HCT116 (cell line): ENCODE data around the gene DPYD. TPM values are rescaled to one million over a fixed set of nuclear protein-coding genes. Genes with fewer than 3 reads are reported as not detected.

Experiments used
- ATAC-seq: fragments of 200-7000 bp; cut with Tn5 transposase; 2 replicates; pipeline ENCODE4 v1.9.1; 2020; ENCODE audit warnings: mild to moderate bottlenecking, moderate library complexity
- BruUV-seq: library from RNA; stranded (reverse); fragments of 400-500 nt; replicated peaks from 2 replicates; lab custom pipeline; 2021; lab: Mats Ljungman, UMichigan
- CTCF ChIA-PET: fragments of 300-600 bp; sonication (Branson Sonifier 250); formaldehyde crosslinking; loops from one replicate; lab custom pipeline; 2021; ENCODE audit warnings: antibody characterized with exemption; lab: Charles Lee
- POLR2A ChIA-PET: fragments of 300-600, 350-600 bp; sonication (Branson Sonifier 250); formaldehyde crosslinking; loops from one replicate; lab custom pipeline; 2021; ENCODE audit warnings: antibody characterized with exemption; lab: Charles Lee
- RAD21 ChIA-PET, 2 experiments: fragments of 300-600 bp; sonication (Branson Sonifier 250); formaldehyde crosslinking; loops; one replicate each; lab custom pipeline; 2023; ENCODE audit warnings: low total read pairs in 2 of 2; ENCODE audit not compliant: uncharacterized antibody in 2 of 2, unreplicated experiment in 2 of 2, low non-redundant PET in 1 of 2; lab: Charles Lee
- DNase-seq: peaks from one replicate; pipeline ENCODE4 v3.0.0-alpha.2; 2010; ENCODE audit warnings: low read depth, low spot score
- H2AFZ ChIP-seq: fragments of 200-600 bp; shearing (Covaris generic), sonication (generic); 2 replicates; pipeline ENCODE4 v1.6.1; 2017; ENCODE audit warnings: low read depth, mixed run types, mixed read lengths, antibody characterized with exemption, low read length; ENCODE audit not compliant: poor library complexity, severe bottlenecking
- H3K27ac ChIP-seq: 2 replicates; pipeline ENCODE4 v1.5.1; 2012; ENCODE audit warnings: low read depth, low read length
- H3K27me3 ChIP-seq: fragments of 200-600 bp; sonication (generic); 2 replicates; pipeline ENCODE4 v1.6.1; 2016; ENCODE audit warnings: mixed run types, low read length, mixed read lengths; ENCODE audit not compliant: insufficient read depth
- H3K36me3 ChIP-seq, 2 experiments: fragments of 200-500 bp in 1 of 2; fragments of 200-600 bp in 1 of 2; sonication (Bioruptor generic) in 1 of 2; sonication (generic) in 1 of 2; 2 replicates each; pipeline versions ENCODE4 v1.5.1 to v1.6.1; 2014 to 2016; ENCODE audit warnings: low read length in 2 of 2, inconsistent platforms in 1 of 2, mixed read lengths in 1 of 2, mixed run types in 1 of 2; ENCODE audit not compliant: insufficient read depth in 2 of 2, control insufficient read depth in 1 of 2
- H3K4me1 ChIP-seq, 2 experiments: fragments of 200-600 bp in 1 of 2; sonication (generic) in 1 of 2; 2 replicates each; pipeline versions ENCODE4 v1.5.1 to v1.6.1; 2012 to 2017; ENCODE audit warnings: low read length in 2 of 2, inconsistent platforms in 1 of 2, mild to moderate bottlenecking in 1 of 2, mixed read lengths in 1 of 2, mixed run types in 1 of 2, moderate library complexity in 1 of 2; ENCODE audit not compliant: insufficient read depth in 2 of 2, control insufficient read depth in 1 of 2
- H3K4me2 ChIP-seq: fragments of 200-600 bp; sonication (generic); 2 replicates; pipeline ENCODE4 v1.6.1; 2017; ENCODE audit warnings: mixed run types, low read length, mixed read lengths
- H3K4me3 ChIP-seq, 2 experiments: fragments of 200-600 bp in 1 of 2; sonication (generic) in 1 of 2; replicated peaks in 1 of 2; 2 replicates each; pipeline ENCODE4 v1.5.1; 2011 to 2016; ENCODE audit warnings: low read length in 2 of 2, control low read depth in 1 of 2, low read depth in 1 of 2, mild to moderate bottlenecking in 1 of 2, mixed read lengths in 1 of 2, mixed run types in 1 of 2
- H3K79me2 ChIP-seq: fragments of 200-600 bp; sonication (generic); 2 replicates; pipeline ENCODE4 v1.6.1; 2017; ENCODE audit warnings: mild to moderate bottlenecking, mixed run types, low read length, moderate library complexity, mixed read lengths; ENCODE audit not compliant: insufficient read depth
- H3K9ac ChIP-seq: fragments of 200-600 bp; sonication (generic); 2 replicates; pipeline ENCODE4 v1.6.1; 2016; ENCODE audit warnings: low read length, mixed read lengths
- H3K9me2 ChIP-seq: fragments of 200-600 bp; sonication (generic), shearing (Covaris generic); 2 replicates; pipeline ENCODE4 v1.6.1; 2017; ENCODE audit warnings: mixed run types, mild to moderate bottlenecking, moderate library complexity; ENCODE audit not compliant: insufficient read depth
- H3K9me3 ChIP-seq, 2 experiments: fragments of 200-500 bp in 1 of 2; fragments of 200-600 bp in 1 of 2; sonication (Bioruptor generic) in 1 of 2; sonication (generic) in 1 of 2; 2 replicates each; pipeline ENCODE4 v1.6.1; 2014 to 2017; ENCODE audit warnings: low read length in 2 of 2, mixed read lengths in 2 of 2, inconsistent platforms in 1 of 2, low read depth in 1 of 2, mild to moderate bottlenecking in 1 of 2, mixed run types in 1 of 2, moderate library complexity in 1 of 2; ENCODE audit not compliant: control insufficient read depth in 1 of 2, insufficient read depth in 1 of 2
- H4K20me1 ChIP-seq: fragments of 200-600 bp; sonication (generic), shearing (Covaris generic); 2 replicates; pipeline ENCODE4 v1.6.1; 2017; ENCODE audit warnings: mixed run types, mild to moderate bottlenecking, moderate library complexity; ENCODE audit not compliant: insufficient read depth
- ATF3 ChIP-seq: IDR thresholded peaks from 2 replicates; pipeline ENCODE4 v1.6.1; 2012
- CBX3 ChIP-seq: IDR thresholded peaks from 2 replicates; pipeline ENCODE4 v1.6.1; 2012; ENCODE audit warnings: low read depth
- EGR1 ChIP-seq: IDR thresholded peaks from 2 replicates; pipeline ENCODE4 v1.6.1; 2012; ENCODE audit warnings: low read depth
- EZH2 ChIP-seq: fragments of 200-600 bp; sonication (generic); IDR thresholded peaks from 2 replicates; pipeline ENCODE4 v1.6.1; 2017; ENCODE audit warnings: antibody characterized with exemption, mixed run types
- EZH2phosphoT487 ChIP-seq: fragments of 200-600 bp; IDR thresholded peaks from 2 replicates; pipeline ENCODE4 v1.6.1; 2018; ENCODE audit warnings: antibody characterized with exemption, borderline replicate concordance
- FOSL1 ChIP-seq: IDR thresholded peaks from 2 replicates; pipeline ENCODE4 v1.6.1; 2012; ENCODE audit warnings: low read depth
- MAX ChIP-seq: IDR thresholded peaks from 2 replicates; pipeline ENCODE4 v1.6.1; 2012
- POLR2A ChIP-seq: IDR thresholded peaks from 2 replicates; pipeline ENCODE4 v1.7.0; 2011; ENCODE audit warnings: borderline replicate concordance; ENCODE audit not compliant: insufficient read depth, insufficient read length; ENCODE audit errors: extremely low read depth
- POLR2AphosphoS5 ChIP-seq: IDR thresholded peaks from 2 replicates; pipeline ENCODE4 v1.6.1; 2011; ENCODE audit warnings: mild to moderate bottlenecking, low read depth, low read length, moderate library complexity
- RAD21 ChIP-seq: IDR thresholded peaks from 2 replicates; pipeline ENCODE4 v1.6.1; 2012; ENCODE audit warnings: low read depth, mild to moderate bottlenecking
- SIN3A ChIP-seq: IDR thresholded peaks from 2 replicates; pipeline ENCODE4 v1.6.1; 2012; ENCODE audit warnings: low read depth
- SRF ChIP-seq: IDR thresholded peaks from 2 replicates; pipeline ENCODE4 v1.6.1; 2012; ENCODE audit warnings: low read depth
- TCF7L2 ChIP-seq: IDR thresholded peaks from 2 replicates; pipeline ENCODE4 v1.7.0; 2011; ENCODE audit warnings: borderline replicate concordance, inconsistent platforms; ENCODE audit not compliant: insufficient read depth, insufficient read length; ENCODE audit errors: extremely low read depth
- YY1 ChIP-seq: IDR thresholded peaks from 2 replicates; pipeline ENCODE4 v1.6.1; 2011; ENCODE audit warnings: low read length, low read depth, moderate library complexity, mild to moderate bottlenecking; ENCODE audit not compliant: insufficient replicate concordance; ENCODE audit errors: extremely low read depth
- ZFX ChIP-seq: fragments of 450-650 bp; IDR thresholded peaks from 2 replicates; pipeline ENCODE4 v1.6.1; 2017
- ZNF274 ChIP-seq: fragments of 200-500 bp; sonication (Bioruptor generic); IDR thresholded peaks from 2 replicates; pipeline ENCODE4 v1.6.1; 2014; ENCODE audit warnings: mild to moderate bottlenecking, low read depth, low read length, inconsistent platforms
- intact Hi-C: fragments of 100-400 bp; cut with micrococcal nuclease; formaldehyde crosslinking; loops from 2 replicates; pipeline ENCODE4 v1.10.0; 2022
- total RNA-seq: library from RNA; stranded (reverse); gene quantifications from one replicate; pipeline ENCODE4 v1.2.1, GENCODE V29; 2021; ENCODE audit not compliant: unreplicated experiment

DPYD gene
- total RNA-seq, 1 experiment from 2014 or later = 1.7 TPM

GRCh38 chr1:97114842-97115241, 806.0 kb downstream of the DPYD start:
- DNase-seq = no peak
- CTCF ChIA-PET = no interaction called here
- Histone ChIP-seq H3K4me2 (no peak overlapping the region), H3K36me3 (no peaks in the 10 kb centered on the region), H3K4me3 (no peak overlapping the region), H3K27ac (no peak overlapping the region), H3K4me1 (no peaks in the 10 kb centered on the region), H2AFZ (no peak overlapping the region), H3K27me3 (no peaks in the 10 kb centered on the region), H3K9me2 (no peaks in the 10 kb centered on the region), H3K9ac (no peak overlapping the region), H3K9me3 (no peaks in the 10 kb centered on the region), H4K20me1 (no peaks in the 10 kb centered on the region), H3K79me2 (no peaks in the 10 kb centered on the region)
- RAD21 ChIA-PET = no interaction called here
- no peak for TF ChIP-seq FOSL1
- TF ChIP-seq EGR1 = no peak
- POLR2A ChIA-PET = no interaction called here
- no peak for ATAC-seq
- BruUV-seq = no TSS peak
- intact Hi-C loops = no loop called here

- no peaks in the 10 kb centered on the region for H4K20me1 ChIP-seq
- no peak overlapping the region for H2AFZ ChIP-seq
- no peak overlapping the region for H3K9ac ChIP-seq
- no peak overlapping the region for H3K4me2 ChIP-seq
- no peaks in the 10 kb centered on the region for H3K79me2 ChIP-seq
- H3K9me2 ChIP-seq = no peaks in the 10 kb centered on the region
- no peaks in the 10 kb centered on the region for H3K4me1 ChIP-seq
- H3K27ac ChIP-seq = no peak overlapping the region
- CTCF ChIA-PET = no interaction called here
- no peaks in the 10 kb centered on the region for H3K36me3 ChIP-seq
- H3K9me3 ChIP-seq = no peaks in the 10 kb centered on the region
- no peak overlapping the region for H3K4me3 ChIP-seq
- RAD21 ChIA-PET = no interaction called here
- DNase-seq (no peak), ATAC-seq (no peak)
- intact Hi-C loops = no loop called here
- H3K27me3 ChIP-seq = no peaks in the 10 kb centered on the region
- TF ChIP-seq ZNF274 (no peak), CBX3 (no peak), ATF3 (no peak), EGR1 (no peak), YY1 (no peak), TCF7L2 (no peak), RAD21 (no peak), FOSL1 (no peak), EZH2 (no peak), EZH2phosphoT487 (no peak), POLR2A (no peak), POLR2AphosphoS5 (no peak), SRF (no peak), ZFX (no peak), MAX (no peak), SIN3A (no peak)
- POLR2A ChIA-PET = no interaction called here
- BruUV-seq = no TSS peak
These were observed 808.4 kb downstream of the DPYD start for GRCh38 chr1:97112442-97112841.
